Measurements from ENCODE around the gene WNT3A. TPM values are rescaled to one million over a fixed set of nuclear protein-coding genes. Genes with fewer than 3 reads are reported as not detected.
A peak's percentile ranks its signal among the peaks of the same experiment; 100 is the strongest.

The WNT3A gene
- total RNA-seq, 1 experiment from 2014 or later = not detected

DNA sequence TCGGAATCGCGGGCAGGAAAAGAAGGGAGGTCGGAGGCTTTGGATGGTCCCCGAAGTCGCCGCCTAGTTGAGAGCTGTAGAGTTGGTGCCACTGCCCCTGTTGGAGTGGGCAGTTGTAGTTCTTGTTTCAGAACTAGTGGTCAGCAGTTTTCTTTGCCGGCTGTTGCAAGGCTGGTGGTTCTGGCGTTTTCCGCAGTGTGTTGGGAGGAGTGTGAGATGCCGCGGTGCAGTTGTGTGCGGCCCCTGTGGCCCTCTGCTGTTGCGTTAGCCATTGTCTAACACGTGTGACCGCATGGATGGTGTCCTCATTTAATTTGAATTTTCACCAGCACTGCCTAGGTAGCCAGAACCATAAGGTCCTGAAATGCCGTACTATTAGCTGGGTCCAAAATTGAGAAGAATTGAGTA is 77.1 kb downstream of the WNT3A start:
- DNase-seq = no peak
- Mint-ChIP-seq H3K9me3 (ENCODE audit: low read depth, unreplicated experiment) (no peaks in the 10 kb centered on the region), H3K4me1 (ENCODE audit: low read depth, unreplicated experiment) (peaks cover 59% of the 10 kb centered on the region), H3K27ac (ENCODE audit: unreplicated experiment) (peak overlapping the region; percentile 97), H3K27me3 (ENCODE audit: unreplicated experiment) (no peaks in the 10 kb centered on the region), H3K4me3 (ENCODE audit: low read depth, unreplicated experiment) (peak overlapping the region; percentile 89), H3K36me3 (ENCODE audit: insufficient read depth, unreplicated experiment) (peaks cover 79% of the 10 kb centered on the region)
- intact Hi-C loops (cut with micrococcal nuclease; ENCODE audit: unreplicated experiment) = no loop called here
- TF ChIP-seq, protein P1, sequence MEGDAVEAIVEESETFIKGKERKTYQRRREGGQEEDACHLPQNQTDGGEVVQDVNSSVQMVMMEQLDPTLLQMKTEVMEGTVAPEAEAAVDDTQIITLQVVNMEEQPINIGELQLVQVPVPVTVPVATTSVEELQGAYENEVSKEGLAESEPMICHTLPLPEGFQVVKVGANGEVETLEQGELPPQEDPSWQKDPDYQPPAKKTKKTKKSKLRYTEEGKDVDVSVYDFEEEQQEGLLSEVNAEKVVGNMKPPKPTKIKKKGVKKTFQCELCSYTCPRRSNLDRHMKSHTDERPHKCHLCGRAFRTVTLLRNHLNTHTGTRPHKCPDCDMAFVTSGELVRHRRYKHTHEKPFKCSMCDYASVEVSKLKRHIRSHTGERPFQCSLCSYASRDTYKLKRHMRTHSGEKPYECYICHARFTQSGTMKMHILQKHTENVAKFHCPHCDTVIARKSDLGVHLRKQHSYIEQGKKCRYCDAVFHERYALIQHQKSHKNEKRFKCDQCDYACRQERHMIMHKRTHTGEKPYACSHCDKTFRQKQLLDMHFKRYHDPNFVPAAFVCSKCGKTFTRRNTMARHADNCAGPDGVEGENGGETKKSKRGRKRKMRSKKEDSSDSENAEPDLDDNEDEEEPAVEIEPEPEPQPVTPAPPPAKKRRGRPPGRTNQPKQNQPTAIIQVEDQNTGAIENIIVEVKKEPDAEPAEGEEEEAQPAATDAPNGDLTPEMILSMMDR (IDR thresholded peaks at IDR 0.05; ENCODE audit: unreplicated experiment) = no peak
- no TSS peak for BruUV-seq (replicated peaks)
- CTCF ChIA-PET = interaction anchor here (1.1 to 1.5 kb wide), 2 partner anchors 18 to 84 kb away, joined by 5 read pairs; no protein-coding TSS in a partner anchor

DNA sequence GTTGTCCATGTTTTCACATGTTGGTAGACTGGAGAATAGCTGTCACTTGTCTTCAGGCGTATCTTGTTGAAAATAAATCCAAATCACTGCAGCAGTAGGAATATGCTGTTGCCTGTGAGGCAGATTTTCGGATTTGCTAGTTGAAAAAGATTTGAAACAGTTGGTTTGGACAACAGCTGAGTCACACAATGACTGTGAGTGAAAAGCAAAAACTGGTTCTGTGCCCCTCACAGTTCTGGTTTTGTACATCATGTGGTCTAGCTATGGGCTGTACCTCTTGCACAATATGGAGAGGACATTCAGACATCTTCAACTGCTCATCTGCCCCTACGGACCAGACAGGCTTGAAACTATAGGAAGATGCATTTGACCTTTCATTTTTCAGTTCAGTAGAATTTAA is 77.5 kb downstream of the WNT3A start:
- Mint-ChIP-seq H3K27ac (ENCODE audit: unreplicated experiment) (peak overlapping the region; percentile 97), H3K4me3 (ENCODE audit: low read depth, unreplicated experiment) (peak overlapping the region; percentile 89), H3K9me3 (ENCODE audit: low read depth, unreplicated experiment) (no peaks in the 10 kb centered on the region), H3K27me3 (ENCODE audit: unreplicated experiment) (no peaks in the 10 kb centered on the region), H3K36me3 (ENCODE audit: insufficient read depth, unreplicated experiment) (peaks cover 83% of the 10 kb centered on the region), H3K4me1 (ENCODE audit: low read depth, unreplicated experiment) (peaks cover 64% of the 10 kb centered on the region)
- TF ChIP-seq, protein P1 (IDR thresholded peaks at IDR 0.05; ENCODE audit: unreplicated experiment) = no peak
- intact Hi-C loops (cut with micrococcal nuclease; ENCODE audit: unreplicated experiment) = no loop called here
- CTCF ChIA-PET = interaction anchor here (0.9 to 1.5 kb wide), 3 partner anchors 18 to 85 kb away, joined by 3 to 5 read pairs (median 5); no protein-coding TSS in a partner anchor
- DNase-seq = no peak
- BruUV-seq (replicated peaks) = TSS peak; percentile 34

DNA sequence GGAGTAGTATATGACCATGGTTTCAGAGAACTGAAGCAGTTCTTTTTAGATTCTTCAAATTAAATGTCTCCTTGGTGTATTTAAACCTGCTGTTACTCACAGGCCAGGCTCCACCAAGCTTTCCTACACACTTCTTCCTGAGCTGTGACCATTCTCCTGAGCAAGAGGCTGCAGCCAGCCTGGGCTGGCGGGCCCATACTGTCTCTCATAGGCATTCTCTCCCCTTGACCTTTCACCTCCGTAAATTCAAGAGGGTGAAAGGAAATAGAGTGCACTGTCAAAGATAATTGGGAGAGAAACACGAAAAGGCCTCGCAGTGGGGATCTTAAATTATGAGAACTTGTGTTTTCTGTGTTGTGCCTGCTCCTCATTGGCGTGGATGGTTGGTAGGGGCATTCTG is 78.0 kb downstream of the WNT3A start:
- TF ChIP-seq, protein P1 (IDR thresholded peaks at IDR 0.05; ENCODE audit: unreplicated experiment) = no peak
- H3K27me3 Mint-ChIP-seq (ENCODE audit: unreplicated experiment) = no peaks in the 10 kb centered on the region
- BruUV-seq (replicated peaks) = no TSS peak
- DNase-seq = no peak
- CTCF ChIA-PET = interaction anchor here (0.9 kb wide), 1 partner anchor 80 kb away, joined by 3 read pairs; no protein-coding TSS in a partner anchor
- H3K4me3 Mint-ChIP-seq (ENCODE audit: low read depth, unreplicated experiment) = peak overlapping the region; percentile 89
- H3K36me3 Mint-ChIP-seq (ENCODE audit: insufficient read depth, unreplicated experiment) = peaks cover 88% of the 10 kb centered on the region
- peak overlapping the region; percentile 97 for H3K27ac Mint-ChIP-seq (ENCODE audit: unreplicated experiment)
- H3K4me1 Mint-ChIP-seq (ENCODE audit: low read depth, unreplicated experiment) = peaks cover 69% of the 10 kb centered on the region
- H3K9me3 Mint-ChIP-seq (ENCODE audit: low read depth, unreplicated experiment) = no peaks in the 10 kb centered on the region
- intact Hi-C loops (cut with micrococcal nuclease; ENCODE audit: unreplicated experiment) = loop anchor here (1.0 kb wide), 1 partner anchor 47 kb away; no protein-coding TSS in a partner anchor

DNA sequence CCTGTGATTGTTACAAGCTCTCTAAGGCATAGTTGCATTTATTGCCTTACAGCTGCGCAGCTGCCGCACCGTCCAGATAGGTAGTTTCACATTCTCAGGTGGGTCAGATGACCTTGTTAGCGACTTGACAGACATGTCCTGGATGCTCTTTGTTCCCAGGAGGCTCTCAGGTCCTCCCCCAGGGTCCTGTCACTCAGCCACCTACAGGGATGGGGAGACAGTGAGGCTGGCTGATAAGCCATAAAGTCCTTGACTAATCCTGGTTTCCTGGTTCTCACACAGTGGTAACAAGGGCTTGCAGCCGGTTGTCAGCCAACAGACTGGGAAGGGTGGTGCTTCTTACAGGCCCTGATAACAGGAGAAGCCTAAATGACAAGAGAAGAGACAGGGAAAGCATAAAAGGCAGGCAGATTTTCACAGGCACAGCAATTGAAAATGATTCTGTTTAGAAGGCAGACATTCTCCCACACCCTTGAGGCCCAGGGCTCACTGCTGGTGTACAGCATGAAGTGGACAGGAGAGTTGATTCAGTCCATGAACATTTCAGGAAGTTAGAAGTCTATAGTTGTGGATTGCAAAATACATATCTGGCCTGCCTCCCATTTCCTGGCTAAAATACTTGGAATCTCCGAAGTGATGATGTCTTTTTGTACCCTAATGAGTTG is 78.6 kb downstream of the WNT3A start:
- Mint-ChIP-seq H3K9me3 (ENCODE audit: low read depth, unreplicated experiment) (no peaks in the 10 kb centered on the region), H3K4me1 (ENCODE audit: low read depth, unreplicated experiment) (peaks cover 75% of the 10 kb centered on the region), H3K36me3 (ENCODE audit: insufficient read depth, unreplicated experiment) (peaks cover 94% of the 10 kb centered on the region), H3K4me3 (ENCODE audit: low read depth, unreplicated experiment) (peak overlapping the region; percentile 89), H3K27me3 (ENCODE audit: unreplicated experiment) (no peaks in the 10 kb centered on the region), H3K27ac (ENCODE audit: unreplicated experiment) (peak overlapping the region; percentile 97)
- TF ChIP-seq, protein P1 (IDR thresholded peaks at IDR 0.05; ENCODE audit: unreplicated experiment) = no peak
- CTCF ChIA-PET = interaction anchor here (0.9 kb wide), 1 partner anchor 81 kb away, joined by 3 read pairs; no protein-coding TSS in a partner anchor
- no peak for DNase-seq
- intact Hi-C loops (cut with micrococcal nuclease; ENCODE audit: unreplicated experiment) = loop anchor here (1.0 kb wide), 1 partner anchor 46 kb away; no protein-coding TSS in a partner anchor
- BruUV-seq (replicated peaks) = no TSS peak

Measured in Calu3 (cell line).